HG03025 (cell line): ENCODE measurements around the gene DBNDD1.
"Not testable (repeated sequence)": the region's sequence is repeated elsewhere in the genome, so short reads cannot be mapped to it uniquely, and the experiment has no call there.

Experiments used
- ATAC-seq: cut with Tn5 transposase; IDR thresholded peaks from one replicate; pipeline ENCODE4 v1.9.1; 2021; ENCODE audit warnings: mild to moderate bottlenecking, moderate library complexity; ENCODE audit not compliant: unreplicated experiment, low FRiP score

The DBNDD1 gene

DNA sequence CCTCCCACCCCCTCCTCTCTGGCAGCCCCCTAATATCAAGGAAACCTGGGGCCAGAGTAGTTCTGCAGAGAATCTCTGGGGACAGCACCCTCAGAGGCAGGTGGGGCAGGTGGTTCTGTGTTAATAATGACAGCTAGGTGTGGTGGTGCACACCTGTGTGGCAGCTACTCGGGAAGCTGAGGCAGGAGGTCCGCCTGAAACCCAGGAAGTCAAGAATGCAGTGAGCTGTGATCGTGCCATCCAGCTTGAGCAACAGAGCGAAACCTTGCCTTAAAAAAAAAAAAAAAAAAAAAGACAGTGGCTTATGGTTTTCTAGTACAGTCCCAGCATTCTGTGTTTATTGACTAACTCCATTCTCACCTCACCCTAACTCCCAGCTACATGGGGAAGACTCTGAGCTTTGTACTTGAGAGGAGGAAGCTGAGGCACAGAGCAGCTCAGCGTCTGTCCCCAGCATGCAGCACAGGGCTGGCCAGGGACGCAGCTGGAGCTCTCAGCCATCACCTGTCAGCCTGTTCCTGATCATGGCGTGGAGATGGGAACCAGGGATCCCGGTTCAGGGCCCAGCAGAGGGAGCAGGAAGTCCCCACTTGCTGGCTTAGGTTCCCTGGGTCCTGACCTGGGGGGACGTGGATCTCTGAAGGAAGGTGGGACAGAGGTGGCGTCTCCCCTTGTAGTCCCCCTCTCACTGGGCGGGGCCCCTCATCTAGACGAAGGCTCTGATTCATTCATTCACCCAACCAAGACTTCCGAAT, 6.1 kb downstream of the DBNDD1 start:
- ATAC-seq, result no peak

DNA sequence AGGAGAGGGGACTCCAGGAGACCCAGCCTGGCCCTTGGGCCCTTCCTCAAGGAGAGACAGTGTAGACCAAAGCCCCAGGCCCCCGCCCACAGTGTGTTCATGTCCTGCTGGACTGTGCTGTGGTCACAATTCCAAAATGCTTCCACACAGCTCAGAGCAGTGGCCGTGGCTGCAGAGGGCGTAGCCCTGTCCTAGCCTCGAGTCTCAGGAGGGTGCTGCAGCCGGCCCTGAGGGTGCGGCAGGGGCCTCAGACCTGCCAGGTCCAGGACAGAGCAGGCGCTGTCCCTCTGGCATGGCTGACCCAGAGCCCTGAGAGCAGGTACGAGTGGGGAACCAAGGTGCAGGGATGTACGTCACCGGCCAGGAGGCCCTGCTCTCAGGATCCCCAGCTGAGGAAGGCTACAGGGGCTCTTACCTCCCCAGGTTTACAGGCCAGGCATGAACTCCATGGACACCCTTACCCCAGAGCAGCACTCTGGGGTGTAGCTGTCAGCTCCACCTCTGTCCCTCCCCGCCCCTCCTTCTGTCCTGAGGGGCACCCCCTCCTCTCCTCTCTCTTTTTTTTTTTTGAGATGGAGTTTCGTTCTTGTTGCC, 7.3 kb downstream of the DBNDD1 start:
- no peak for ATAC-seq

DNA sequence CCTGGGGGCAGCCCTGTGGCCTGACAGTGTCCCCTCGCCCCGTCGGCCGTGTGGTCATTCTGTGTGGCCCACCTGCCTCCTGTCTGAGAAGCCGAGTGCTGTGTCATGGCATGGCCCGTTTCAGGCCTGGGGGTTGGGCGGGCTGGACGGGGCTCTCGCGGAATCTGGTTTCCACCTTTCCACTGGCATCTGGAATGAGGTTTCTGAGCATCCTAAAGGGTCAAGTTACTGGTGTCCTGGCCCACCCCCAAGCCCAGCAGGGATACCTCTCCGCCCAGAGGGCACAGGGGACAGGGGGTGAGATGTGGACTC, 7.8 kb downstream of the DBNDD1 start:
- no peak for ATAC-seq

DNA sequence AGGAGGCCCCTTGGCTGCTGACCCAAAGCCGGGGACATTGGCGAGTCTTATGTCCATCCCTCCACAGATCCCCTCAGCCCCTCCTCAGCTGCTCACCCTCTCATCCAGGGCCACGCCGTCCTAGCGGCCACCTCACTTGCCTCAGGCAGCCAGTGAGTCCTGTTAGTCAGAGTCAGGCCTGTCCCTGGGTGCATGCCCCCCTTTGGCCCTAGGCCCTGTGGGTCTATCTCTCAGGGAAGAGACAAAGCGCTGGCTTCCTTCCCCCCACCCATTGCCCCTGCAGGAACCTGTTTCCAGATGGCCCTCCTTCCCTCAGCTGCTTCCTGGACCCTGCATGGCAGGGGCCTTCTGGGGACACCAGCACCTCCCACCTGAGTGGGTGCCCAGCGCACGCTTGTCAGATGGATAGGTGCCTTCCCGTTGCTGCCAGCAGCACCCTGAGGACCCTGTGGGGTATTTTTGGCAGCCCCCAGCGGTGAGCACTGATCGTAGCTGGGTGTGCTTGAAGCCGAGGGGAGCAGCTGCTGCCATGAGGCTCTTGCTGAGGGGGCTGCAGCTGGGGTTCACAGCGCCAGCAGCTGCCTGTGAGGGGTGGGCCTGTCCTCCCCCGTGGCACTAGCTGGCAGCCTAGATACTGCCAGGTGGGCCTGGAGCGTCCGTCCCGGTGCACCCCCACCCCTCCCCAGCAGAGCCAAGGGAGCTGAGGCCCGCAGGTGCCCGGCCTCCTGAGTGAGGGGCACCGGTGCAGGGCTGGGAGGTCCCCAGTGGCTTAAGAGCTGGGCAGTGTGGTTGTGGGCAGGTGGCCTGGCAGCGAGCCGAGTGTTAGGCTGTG, 8.4 kb downstream of the DBNDD1 start:
- no peak for ATAC-seq

DNA sequence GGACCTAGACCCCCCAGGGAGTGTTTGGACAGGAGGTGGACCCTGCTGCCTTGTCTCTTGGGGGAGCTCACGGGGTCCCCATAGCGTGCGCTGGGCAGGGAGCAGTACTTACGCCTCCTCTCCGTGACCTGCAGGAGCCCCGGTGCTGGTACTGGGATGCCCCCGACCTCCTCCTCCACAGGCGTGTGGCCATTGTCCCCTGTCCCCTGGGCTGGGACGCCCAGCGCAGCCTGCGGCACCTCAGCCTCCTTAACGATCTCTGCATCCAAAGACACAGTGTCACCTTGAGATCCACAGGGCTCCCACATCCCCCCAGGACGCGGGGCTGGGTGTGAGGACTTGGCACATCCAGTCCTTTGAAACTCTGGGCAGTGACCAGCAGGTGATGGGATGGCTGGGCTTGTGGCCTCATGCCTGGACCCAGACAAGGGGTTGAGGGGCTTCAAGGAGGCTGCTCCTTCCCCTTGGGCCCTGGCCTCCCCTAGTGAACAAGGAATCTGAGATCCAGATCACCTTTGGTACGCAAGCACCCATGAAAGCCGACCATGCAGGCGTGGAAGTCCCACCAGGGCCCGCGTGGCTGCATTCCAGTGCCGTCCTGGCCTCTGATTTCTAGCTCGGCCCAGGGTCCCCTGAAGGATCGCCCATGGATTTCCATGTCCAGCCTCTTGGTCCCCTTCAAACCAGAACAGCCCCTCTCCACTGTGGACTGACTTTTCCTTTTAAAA, 9.9 kb downstream of the DBNDD1 start:
- no peak for ATAC-seq

DNA sequence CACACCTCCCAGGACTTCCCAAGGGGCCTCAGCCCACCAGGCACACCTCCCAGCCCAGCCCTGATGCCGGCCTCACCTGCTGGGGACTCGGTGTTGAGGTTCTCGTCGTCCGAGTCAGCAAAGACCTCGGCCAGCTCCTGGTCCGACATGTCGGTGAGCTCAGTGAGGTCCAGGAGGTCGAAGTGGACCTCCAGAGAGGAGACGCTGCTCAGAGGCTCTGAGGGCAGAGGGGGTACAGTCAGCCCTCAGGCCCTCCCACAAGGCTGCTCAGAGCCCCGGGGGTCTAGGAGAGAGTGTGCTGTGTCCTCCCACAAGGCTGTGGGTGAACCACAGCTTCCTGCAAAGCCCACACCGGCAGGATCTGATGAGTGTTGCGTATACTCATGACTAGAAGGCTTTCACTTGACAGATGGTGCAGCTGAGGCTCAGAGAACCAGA, 10.5 kb downstream of the DBNDD1 start:
- ATAC-seq, result no peak

DNA sequence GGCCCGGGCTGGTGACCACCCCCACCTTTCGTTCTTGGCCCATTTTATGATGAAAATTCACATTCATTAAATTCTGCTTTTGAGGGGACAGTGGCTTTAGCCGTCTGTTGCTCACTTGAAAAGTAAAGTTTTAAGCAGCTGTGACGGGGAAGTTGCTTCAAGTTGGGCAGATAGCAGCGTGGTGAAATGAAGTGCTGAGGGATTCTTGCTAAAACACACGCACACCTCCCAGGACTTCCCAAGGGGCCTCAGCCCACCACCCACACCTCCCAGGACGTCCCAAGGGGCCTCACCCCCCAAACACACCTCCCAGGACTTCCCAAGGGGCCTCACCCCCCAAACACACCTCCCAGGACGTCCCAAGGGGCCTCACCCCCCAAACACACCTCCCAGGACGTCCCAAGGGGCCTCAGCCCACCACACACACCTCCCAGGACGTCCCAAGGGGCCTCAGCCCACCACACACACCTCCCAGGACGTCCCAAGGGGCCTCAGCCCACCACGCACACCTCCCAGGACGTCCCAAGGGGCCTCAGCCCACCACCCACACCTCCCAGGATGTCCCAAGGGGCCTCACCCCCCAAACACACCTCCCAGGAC, 11.5 kb downstream of the DBNDD1 start:
- ATAC-seq, result not testable (repeated sequence)

DNA sequence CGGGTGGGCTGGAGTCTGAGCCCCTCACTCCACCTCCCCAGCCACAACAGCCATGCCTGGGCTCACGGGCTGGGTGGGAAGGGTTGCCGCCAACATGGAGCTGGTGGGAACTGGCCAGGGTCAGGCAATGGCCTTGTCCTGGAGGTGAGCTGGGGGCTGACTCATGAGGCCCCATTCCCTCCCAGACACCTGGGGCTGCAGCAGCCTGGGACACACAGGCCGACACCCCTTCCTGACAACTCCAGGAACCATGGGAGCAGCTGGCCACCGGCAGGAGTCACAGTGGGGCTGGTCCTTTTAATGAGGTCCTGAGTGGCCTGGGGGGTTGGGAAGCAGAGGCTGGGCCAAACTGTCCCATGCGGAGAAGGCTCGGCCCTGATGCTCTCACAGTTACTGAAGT, 12.2 kb downstream of the DBNDD1 start:
- no peak for ATAC-seq

DNA sequence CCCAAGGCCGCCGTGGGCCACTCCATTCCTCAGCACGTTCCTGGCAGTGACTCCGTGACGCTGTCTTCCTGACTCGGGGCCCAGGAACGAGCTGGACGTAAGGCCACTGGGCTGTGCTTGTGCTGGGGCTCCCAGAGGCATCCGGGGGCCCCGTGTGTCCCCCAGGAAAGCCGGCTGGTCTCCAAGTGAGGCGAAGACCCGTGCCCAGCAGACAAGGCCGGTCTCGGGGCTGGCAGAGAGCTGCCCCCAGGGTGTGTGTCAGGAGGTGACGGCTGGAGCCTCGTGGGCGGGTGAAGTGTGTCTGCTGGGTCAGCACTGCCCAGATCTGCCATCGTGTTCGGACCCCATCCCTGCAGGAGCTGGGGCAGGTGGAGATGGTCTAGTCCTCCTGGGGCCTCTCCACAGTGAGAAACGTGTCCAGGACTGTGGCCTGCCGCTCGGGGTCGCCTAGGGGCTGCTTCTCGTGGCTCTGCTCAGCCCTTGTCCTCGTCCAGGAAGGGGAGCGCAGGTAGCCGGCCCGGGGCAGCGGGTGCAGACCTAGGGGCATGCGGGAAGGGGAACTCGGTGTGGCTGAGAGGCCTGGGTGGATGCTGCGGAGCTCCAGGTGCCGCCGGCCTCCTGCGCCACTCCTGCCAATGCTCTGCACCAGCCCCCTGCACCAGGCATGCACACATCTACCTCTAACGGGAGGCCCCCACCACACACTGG, 13.1 kb downstream of the DBNDD1 start:
- no peak for ATAC-seq

DNA sequence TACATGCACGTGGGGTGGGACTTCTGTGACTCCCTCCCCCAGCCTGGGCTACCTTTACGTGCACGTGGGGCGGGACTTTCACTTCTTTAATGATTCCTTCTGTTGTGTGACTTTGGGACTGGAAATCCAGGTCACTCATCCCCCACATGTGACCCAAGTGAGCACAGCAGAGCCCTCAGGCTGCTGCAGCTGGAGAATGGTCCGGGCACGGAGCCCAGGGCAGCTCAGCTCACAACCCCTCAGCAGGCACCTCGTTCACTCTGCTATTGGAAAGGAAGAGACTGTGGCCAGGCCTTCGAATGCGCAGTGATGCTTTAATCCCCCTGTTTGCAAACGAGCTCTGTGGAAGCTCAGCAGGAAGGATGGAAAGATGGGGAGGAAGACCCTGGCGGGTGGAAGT, 14.7 kb downstream of the DBNDD1 start:
- ATAC-seq, result no peak

DNA sequence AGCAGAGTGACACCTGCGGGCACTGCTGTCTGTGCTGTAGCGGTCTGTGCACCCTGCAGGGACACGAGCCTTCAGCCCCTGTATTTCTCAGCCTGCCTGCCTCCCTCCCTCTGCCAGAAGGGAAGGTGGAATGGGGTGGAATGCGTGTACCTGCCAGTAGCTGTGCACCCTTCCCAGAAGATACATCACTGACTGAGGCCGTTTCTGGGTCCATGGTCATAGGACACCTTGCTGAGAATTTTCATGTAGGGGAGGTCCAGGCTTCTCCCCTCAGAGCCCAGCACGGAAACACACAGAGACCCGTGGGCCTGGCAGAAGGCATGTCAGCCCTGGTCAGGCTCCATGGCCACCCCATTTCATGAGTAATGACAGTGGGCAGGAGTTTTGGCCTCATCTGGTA, 16.5 kb downstream of the DBNDD1 start:
- no peak for ATAC-seq

DNA sequence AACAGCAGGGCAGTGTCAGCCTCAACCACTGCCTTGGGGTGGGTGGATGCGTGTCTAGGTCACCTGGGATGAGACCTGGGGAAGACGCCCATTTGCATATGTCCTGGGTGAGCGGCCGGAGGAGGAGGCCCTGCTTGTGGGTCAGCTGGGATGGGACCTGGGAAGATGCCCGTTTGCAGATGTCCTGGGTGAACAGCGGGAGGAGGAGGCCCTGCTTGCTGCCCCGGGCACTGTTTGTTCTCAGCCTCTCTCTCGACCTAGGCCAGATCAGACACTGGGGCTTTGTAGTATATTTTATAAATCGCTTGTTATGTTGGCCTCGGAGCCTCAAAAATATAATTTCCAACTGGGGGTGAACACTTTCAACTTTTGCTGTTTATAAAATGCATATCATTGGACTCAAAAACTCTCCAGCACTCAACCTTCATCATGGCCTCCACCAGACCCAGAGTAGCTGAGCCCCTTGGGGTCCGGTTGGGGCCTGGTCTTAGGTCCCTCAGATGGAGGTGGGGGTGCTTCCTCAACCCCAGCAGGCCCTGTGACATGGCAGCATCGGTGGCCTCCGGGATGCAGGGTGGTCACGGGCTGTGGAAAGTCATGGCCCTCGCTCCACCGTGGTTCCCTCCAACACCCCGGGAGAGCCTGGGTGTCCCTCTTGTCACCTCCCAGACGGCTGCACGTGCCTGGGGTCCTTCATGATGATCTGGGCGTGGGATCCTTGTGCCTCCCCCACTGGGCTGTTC, 17.3 kb downstream of the DBNDD1 start:
- ATAC-seq, result no peak

DNA sequence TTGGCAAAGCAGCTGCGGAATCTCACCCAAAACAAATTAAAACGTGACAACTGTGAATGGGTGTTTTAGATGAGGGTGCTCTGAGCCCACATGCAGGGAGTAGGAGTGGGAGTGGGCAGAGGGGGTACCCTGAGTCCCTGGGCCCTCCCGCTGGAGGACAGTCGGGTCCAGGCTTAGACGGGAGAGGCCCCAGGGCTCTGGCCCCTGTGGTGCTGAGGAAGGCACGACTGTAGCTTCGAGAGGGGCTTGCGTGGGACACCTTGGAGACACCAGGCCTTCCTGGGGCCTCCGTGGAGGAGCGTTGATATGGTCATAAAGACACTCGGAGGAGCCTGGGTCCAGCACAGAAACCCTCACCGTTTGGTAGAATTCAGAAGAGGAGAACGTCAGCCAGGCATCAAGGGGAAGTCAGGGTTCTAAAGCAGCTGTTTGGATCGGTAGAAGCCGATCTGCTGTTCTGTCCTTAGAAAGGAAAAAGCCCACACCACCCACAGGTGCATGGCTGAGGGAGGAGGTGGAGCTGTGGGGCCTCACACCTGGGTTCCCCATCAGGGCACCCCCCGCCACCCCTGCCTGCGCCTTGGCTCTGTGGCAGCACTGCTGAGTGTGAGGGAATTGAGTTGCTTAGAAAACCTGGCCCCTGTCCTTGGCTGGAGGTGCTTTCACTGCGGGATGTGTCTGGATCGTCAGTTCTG, 18.4 kb downstream of the DBNDD1 start:
- ATAC-seq, result no peak

DNA sequence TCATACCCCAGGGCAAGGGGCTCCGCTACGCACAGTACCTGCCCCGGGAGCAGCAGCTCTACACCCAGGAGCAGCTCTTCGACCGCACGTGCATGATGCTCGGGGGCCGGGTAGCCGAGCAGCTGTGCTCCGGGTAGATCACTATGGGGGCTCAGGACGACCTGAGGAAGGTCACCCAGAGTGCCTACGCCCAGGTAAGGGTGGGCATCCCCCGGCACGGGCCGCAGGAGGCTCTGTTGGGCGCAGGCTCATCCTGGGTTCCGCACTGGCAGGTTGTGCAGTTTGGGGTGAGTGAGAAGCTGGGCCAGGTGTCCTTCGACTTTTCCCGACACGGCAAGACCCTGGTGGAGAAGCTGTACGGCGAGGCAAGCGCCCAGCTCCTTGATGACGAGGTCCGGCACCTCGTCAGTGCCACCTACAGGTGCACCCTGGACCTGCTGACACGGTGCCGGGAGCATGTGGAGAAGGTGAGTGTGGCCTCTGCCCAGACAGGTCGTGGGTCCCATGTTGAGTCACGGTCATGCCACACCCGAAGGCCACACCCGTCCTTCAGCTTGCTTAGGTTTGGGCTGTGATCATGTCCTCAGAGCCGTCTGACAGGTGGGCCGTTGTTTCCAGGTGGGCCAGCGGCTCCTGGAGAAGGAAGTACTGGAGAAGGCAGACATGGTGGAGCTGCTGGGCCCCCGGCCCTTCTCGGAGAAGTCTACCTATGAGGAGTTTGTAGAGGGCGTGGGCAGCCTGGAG, 19.3 kb downstream of the DBNDD1 start:
- ATAC-seq, result no peak

DNA sequence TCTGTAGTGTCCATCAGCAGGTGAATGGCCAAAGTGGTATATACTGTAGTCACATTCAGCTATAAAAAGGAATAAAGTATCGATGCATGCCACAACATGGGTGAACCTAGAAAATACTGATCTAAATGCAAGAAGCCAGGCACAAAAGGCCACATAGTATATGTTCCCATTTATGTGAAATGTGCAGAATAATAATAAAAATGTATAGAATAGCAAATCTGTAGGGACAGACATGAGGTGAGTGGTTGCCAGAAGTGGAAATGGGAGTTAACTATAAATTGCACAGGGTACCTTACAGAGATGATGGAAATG, 23.1 kb downstream of the DBNDD1 start:
- no peak for ATAC-seq

DNA sequence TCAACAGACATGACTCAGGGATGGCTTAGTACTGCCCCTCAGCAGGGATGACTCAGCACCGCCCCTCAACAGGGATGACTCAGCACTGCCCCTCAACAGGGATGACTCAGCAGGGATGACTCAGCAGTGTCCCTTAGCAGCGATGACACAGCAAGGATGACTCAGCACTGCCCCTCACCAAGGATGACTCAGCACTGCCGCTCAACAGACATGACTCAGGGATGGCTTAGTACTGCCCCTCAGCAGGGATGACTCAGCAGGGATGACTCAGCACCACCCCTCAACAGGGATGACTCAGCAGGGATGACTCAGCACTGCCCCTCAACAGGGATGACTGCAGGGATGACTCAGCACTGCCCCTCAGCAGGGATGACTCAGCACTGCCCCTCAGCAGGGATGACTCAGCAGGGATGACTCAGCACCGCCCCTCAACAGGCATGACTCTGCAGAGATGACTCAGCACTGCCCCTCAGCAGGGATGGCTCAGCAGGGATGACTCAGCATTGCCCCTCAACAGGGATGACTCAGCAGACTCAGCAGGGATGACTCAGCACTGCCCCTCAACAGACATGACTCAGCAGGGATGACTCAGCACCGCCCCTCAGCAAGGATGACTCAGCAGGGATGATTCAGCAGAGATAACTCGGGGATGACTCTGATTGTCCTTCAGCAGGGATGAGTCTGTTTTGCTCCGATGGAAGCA, 23.6 kb downstream of the DBNDD1 start:
- not testable (repeated sequence) for ATAC-seq

DNA sequence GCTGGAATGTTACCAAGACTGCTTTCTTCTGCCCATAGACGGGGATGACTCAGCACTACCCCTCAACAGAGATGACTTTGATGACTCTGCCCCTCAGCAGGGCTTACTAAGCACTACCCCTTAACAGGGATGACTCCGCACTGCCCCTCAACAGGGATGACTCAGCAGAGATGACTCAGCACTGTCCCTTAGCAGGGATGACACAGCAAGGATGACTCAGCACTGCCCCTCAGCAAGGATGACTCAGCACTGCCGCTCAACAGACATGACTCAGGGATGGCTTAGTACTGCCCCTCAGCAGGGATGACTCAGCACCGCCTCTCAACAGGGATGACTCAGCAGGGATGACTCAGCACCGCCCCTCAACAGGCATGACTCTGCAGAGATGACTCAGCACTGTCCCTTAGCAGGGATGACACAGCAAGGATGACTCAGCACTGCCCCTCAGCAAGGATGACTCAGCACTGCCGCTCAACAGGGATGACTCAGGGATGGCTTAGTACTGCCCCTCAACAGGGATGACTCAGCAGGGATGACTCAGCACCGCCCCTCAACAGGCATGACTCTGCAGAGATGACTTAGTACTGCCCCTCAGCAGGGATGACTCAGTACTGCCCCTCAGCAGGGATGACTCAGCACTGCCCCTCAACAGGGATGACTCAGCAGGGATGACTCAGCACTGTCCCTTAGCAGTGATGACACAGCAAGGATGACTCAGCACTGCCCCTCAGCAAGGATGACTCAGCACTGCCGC, 24.4 kb downstream of the DBNDD1 start:
- ATAC-seq, result not testable (repeated sequence)
